SK-N-SH (cell line): ENCODE results near the gene B3GAT3.

ENCODE experiments used
- ELF1 ChIP-seq: IDR thresholded peaks from 2 replicates; pipeline ENCODE4 v1.4.0; 2012
- EP300 ChIP-seq, 2 experiments: IDR thresholded peaks; 2 replicates each; pipeline versions ENCODE4 v1.4.0 to v1.6.1; 2012; ENCODE audit warnings: borderline replicate concordance in 1 of 2, low read depth in 1 of 2, low read length in 1 of 2
- EZH2phosphoT487 ChIP-seq: fragments of 200-600 bp; sonication (generic); IDR thresholded peaks from 2 replicates; pipeline ENCODE4 v1.6.1; 2017; ENCODE audit warnings: low read depth, mixed run types, mild to moderate bottlenecking, antibody characterized with exemption, moderate library complexity, borderline replicate concordance
- GATA2 ChIP-seq: sonication (generic); formaldehyde crosslinking; IDR thresholded peaks from 2 replicates; pipeline ENCODE4 v1.5.0; 2020; ENCODE audit warnings: mild to moderate bottlenecking, missing genetic modification reagents
- MXI1 ChIP-seq: IDR thresholded peaks from 2 replicates; pipeline ENCODE4 v1.6.1; 2012; ENCODE audit warnings: mild to moderate bottlenecking, low read depth, low read length, improper control_type of control experiment
- RAD21 ChIP-seq: IDR thresholded peaks from 2 replicates; pipeline ENCODE4 v1.6.1; 2012; ENCODE audit warnings: mild to moderate bottlenecking, low read length
- SIN3A ChIP-seq: IDR thresholded peaks from 2 replicates; pipeline ENCODE4 v1.6.1; 2012; ENCODE audit warnings: low read depth, mild to moderate bottlenecking, low read length, moderate library complexity, borderline replicate concordance
- SMC3 ChIP-seq: IDR thresholded peaks from 2 replicates; pipeline ENCODE4 v1.6.1; 2012; ENCODE audit warnings: low read depth, low read length, improper control_type of control experiment
- TAF1 ChIP-seq: IDR thresholded peaks from 2 replicates; pipeline ENCODE4 v1.6.1; 2012; ENCODE audit warnings: low read depth, mild to moderate bottlenecking, low read length, moderate library complexity, borderline replicate concordance
- YY1 ChIP-seq: IDR thresholded peaks from 2 replicates; pipeline ENCODE4 v1.4.0; 2012; ENCODE audit warnings: low read depth, mild to moderate bottlenecking
- TF ChIP-seq, protein P1 (sequence below): fragments of 150-350 bp; IDR thresholded peaks from 2 replicates; pipeline ENCODE4 v1.6.1; 2017; ENCODE audit warnings: antibody characterized with exemption, low read length, low read depth, borderline replicate concordance
- TF ChIP-seq, protein P2 (sequence below): fragments of 200-600 bp; sonication (generic); IDR thresholded peaks from 2 replicates; pipeline ENCODE4 v1.6.1; 2017; ENCODE audit warnings: antibody characterized with exemption, mild to moderate bottlenecking, moderate library complexity
- TF ChIP-seq, protein P3 (sequence below): IDR thresholded peaks from 2 replicates; pipeline ENCODE4 v1.6.1; 2012; ENCODE audit warnings: mild to moderate bottlenecking, low read depth, low read length, moderate library complexity

DNA sequence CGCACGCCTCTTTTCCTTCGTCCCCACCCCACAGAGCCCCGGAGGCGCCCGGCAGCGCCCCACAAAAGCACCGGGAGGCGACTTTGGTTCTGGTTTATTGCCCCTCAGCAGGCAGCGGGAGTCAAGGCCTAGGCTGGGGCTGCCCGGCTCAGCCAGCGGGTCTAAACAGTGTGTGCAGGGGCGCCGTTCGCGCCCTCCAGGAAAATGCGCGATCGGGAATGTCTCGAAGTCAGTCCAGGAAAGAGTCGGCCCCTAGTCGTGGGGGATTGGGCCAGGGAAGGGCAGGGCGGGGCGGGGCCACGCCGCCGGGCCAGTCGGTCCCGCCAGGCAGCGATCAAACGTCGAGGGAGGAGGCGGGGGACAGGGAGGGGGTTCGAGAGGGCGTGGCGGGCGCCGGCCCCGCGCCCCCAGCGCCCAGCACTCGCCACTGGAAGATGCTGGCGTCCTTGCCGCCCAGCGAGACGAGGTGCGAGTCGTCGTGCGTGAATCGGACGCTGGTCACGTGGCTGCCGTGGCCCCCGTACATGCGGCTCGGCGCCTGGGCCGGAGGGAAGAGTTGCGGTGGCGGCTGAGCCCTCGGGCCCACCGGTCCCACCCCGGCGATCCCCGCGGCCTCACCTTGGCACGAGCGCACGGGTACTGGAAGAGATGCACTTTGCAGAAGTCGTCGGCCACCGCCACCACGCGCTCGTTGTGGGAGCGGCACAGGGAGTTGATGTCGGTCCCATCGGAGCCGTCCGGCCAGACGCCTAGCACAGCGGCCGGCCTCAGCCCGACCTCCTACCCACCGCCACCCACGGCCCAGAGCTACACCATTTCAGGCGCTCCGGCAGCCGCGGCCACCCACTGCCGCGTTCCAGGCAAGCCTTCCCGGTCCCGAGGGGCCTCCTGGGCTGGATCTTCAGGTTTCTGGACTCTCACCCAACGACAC is 19.4 kb downstream of the B3GAT3 start:
- TF ChIP-seq, protein P1, sequence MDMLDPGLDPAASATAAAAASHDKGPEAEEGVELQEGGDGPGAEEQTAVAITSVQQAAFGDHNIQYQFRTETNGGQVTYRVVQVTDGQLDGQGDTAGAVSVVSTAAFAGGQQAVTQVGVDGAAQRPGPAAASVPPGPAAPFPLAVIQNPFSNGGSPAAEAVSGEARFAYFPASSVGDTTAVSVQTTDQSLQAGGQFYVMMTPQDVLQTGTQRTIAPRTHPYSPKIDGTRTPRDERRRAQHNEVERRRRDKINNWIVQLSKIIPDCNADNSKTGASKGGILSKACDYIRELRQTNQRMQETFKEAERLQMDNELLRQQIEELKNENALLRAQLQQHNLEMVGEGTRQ = no peak
- no peak for TF ChIP-seq SIN3A
- no peak for TF ChIP-seq TAF1
- TF ChIP-seq, protein P2, sequence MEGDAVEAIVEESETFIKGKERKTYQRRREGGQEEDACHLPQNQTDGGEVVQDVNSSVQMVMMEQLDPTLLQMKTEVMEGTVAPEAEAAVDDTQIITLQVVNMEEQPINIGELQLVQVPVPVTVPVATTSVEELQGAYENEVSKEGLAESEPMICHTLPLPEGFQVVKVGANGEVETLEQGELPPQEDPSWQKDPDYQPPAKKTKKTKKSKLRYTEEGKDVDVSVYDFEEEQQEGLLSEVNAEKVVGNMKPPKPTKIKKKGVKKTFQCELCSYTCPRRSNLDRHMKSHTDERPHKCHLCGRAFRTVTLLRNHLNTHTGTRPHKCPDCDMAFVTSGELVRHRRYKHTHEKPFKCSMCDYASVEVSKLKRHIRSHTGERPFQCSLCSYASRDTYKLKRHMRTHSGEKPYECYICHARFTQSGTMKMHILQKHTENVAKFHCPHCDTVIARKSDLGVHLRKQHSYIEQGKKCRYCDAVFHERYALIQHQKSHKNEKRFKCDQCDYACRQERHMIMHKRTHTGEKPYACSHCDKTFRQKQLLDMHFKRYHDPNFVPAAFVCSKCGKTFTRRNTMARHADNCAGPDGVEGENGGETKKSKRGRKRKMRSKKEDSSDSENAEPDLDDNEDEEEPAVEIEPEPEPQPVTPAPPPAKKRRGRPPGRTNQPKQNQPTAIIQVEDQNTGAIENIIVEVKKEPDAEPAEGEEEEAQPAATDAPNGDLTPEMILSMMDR = no peak
- no peak for TF ChIP-seq EP300 (IDR thresholded peaks at IDR 0.05; ENCODE audit: borderline replicate concordance in 1 of 2, low read depth in 1 of 2, low read length in 1 of 2)
- TF ChIP-seq, protein P3, sequence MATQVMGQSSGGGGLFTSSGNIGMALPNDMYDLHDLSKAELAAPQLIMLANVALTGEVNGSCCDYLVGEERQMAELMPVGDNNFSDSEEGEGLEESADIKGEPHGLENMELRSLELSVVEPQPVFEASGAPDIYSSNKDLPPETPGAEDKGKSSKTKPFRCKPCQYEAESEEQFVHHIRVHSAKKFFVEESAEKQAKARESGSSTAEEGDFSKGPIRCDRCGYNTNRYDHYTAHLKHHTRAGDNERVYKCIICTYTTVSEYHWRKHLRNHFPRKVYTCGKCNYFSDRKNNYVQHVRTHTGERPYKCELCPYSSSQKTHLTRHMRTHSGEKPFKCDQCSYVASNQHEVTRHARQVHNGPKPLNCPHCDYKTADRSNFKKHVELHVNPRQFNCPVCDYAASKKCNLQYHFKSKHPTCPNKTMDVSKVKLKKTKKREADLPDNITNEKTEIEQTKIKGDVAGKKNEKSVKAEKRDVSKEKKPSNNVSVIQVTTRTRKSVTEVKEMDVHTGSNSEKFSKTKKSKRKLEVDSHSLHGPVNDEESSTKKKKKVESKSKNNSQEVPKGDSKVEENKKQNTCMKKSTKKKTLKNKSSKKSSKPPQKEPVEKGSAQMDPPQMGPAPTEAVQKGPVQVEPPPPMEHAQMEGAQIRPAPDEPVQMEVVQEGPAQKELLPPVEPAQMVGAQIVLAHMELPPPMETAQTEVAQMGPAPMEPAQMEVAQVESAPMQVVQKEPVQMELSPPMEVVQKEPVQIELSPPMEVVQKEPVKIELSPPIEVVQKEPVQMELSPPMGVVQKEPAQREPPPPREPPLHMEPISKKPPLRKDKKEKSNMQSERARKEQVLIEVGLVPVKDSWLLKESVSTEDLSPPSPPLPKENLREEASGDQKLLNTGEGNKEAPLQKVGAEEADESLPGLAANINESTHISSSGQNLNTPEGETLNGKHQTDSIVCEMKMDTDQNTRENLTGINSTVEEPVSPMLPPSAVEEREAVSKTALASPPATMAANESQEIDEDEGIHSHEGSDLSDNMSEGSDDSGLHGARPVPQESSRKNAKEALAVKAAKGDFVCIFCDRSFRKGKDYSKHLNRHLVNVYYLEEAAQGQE = no peak
- no peak for TF ChIP-seq RAD21
- no peak for TF ChIP-seq SMC3
- no peak for TF ChIP-seq EZH2phosphoT487
- TF ChIP-seq MXI1 = 0 out of 2 replicates have a peak, but pooled peaks have one; percentile 16
- TF ChIP-seq YY1 = no peak
- TF ChIP-seq ELF1 = no peak
- no peak for TF ChIP-seq GATA2 (CRISPR knock-in tag)
